Measurements from ENCODE around the gene TAF1.
"Not testable (repeated sequence)": the region's sequence is repeated elsewhere in the genome, so short reads cannot be mapped to it uniquely, and the experiment has no call there.

DNA sequence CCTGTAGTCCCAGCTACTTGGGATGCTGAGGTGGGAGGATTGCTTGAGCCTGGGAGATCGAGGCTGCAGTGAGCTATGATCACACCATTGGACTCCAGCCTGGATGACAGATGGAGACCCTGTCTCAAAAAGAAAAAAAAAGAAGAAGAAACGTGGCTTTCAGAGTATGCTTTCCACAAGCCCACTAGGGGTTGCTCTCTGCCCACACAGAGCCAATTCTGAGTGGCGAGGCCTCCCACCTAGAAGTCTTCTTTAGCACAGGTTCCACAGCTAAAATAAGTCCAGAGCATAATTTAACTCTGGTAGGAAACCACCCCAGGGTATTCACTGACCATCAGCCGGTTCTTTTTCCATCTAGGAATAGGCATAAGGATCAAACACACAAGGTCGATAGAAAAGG, 50.1 kb downstream of the TAF1 start:
- TF ChIP-seq, protein P1, sequence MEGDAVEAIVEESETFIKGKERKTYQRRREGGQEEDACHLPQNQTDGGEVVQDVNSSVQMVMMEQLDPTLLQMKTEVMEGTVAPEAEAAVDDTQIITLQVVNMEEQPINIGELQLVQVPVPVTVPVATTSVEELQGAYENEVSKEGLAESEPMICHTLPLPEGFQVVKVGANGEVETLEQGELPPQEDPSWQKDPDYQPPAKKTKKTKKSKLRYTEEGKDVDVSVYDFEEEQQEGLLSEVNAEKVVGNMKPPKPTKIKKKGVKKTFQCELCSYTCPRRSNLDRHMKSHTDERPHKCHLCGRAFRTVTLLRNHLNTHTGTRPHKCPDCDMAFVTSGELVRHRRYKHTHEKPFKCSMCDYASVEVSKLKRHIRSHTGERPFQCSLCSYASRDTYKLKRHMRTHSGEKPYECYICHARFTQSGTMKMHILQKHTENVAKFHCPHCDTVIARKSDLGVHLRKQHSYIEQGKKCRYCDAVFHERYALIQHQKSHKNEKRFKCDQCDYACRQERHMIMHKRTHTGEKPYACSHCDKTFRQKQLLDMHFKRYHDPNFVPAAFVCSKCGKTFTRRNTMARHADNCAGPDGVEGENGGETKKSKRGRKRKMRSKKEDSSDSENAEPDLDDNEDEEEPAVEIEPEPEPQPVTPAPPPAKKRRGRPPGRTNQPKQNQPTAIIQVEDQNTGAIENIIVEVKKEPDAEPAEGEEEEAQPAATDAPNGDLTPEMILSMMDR (IDR thresholded peaks at IDR 0.05): not testable (repeated sequence)
- not testable (repeated sequence) for TF ChIP-seq POLR2AphosphoS5 (IDR thresholded peaks at IDR 0.05)
